H1 (cell line): ENCODE results near the gene RNF20. TPM values are rescaled to one million over a fixed set of nuclear protein-coding genes. Genes with fewer than 3 reads are reported as not detected.

ENCODE experiments used
- BRCA1 ChIP-seq: IDR thresholded peaks from 2 replicates; pipeline ENCODE4 v1.6.1; 2012; ENCODE audit warnings: low read depth, low read length, improper control_type of control experiment
- CHD7 ChIP-seq: fragments of 300-600 bp; sonication (generic); IDR thresholded peaks from 2 replicates; pipeline ENCODE4 v1.7.1; 2012; ENCODE audit warnings: low read length, moderate library complexity, mild to moderate bottlenecking, inconsistent platforms; ENCODE audit not compliant: insufficient replicate concordance
- HDAC2 ChIP-seq, 2 experiments: fragments of 300-600 bp in 1 of 2; sonication (generic) in 1 of 2; IDR thresholded peaks; 2 replicates each; pipeline ENCODE4 v1.6.1; 2011 to 2012; ENCODE audit warnings: low read depth in 2 of 2, low read length in 2 of 2, mild to moderate bottlenecking in 2 of 2, moderate library complexity in 2 of 2, borderline replicate concordance in 1 of 2, inconsistent platforms in 1 of 2
- HDAC6 ChIP-seq: IDR thresholded peaks from one replicate; pipeline ENCODE4 v1.7.1; 2012; ENCODE audit warnings: low read depth, mild to moderate bottlenecking, inconsistent platforms, low read length, moderate library complexity
- MAFK ChIP-seq: IDR thresholded peaks from 2 replicates; pipeline ENCODE4 v1.6.1; 2012; ENCODE audit warnings: low read depth, mild to moderate bottlenecking, improper control_type of control experiment, low read length
- RFX5 ChIP-seq: IDR thresholded peaks from 2 replicates; pipeline ENCODE4 v1.6.1; 2011; ENCODE audit warnings: low read depth, low read length, improper control_type of control experiment, borderline replicate concordance
- RNF2 ChIP-seq: fragments of 200-900, 300-1000 bp; sonication (generic); IDR thresholded peaks from 2 replicates; pipeline ENCODE4 v1.7.1; 2016; ENCODE audit warnings: borderline replicate concordance, low read depth, mild to moderate bottlenecking, antibody characterized with exemption, low read length; ENCODE audit not compliant: poor library complexity, severe bottlenecking; ENCODE audit errors: missing control alignments
- TCF12 ChIP-seq: IDR thresholded peaks from 2 replicates; pipeline ENCODE4 v1.6.1; 2011; ENCODE audit warnings: low read depth, mild to moderate bottlenecking, low read length
- polyA plus RNA-seq, 7 experiments: library from polyadenylated mRNA; depleted of rRNA in 3 of 7; stranded (reverse) in 5 of 7; unstranded in 2 of 7; fragments of >200 nt in 5 of 7; fragments of 200-250 nt in 2 of 7; gene quantifications; 1 replicate in 5 of 7; 2 replicates in 1 of 7; 4 replicates in 1 of 7; pipeline versions ENCODE4 v1.2.1 to v1.2.3, GENCODE V29; 2011 to 2013; ENCODE audit warnings: missing spikeins in 2 of 7, mixed read lengths in 2 of 7
- total RNA-seq: library from RNA; stranded (reverse); fragmentation: NEBNext Ultra II Directional; extraction: Animal tissue kit (Norgen Biotek cat#: 25700); gene quantifications from 2 replicates; pipeline ENCODE4 v1.2.1, GENCODE V29; 2021

Gene RNF20
- total and polyA plus RNA-seq, 2 of the 8 experiments (the other 6 are each of a cell fraction or from before 2014, with no cell fraction given): 9.4 to 65.2 TPM

GRCh38 chr9:101528015-101528414 lies 5.6 kb upstream of the RNF20 start (continued):
- TF ChIP-seq RNF2 (no peak), TCF12 (no peak), CHD7 (no peak), BRCA1 (no peak), RFX5 (no peak), MAFK (no peak; the same call in 1 of the 2 replicates), HDAC6 (no peak), HDAC2 (IDR thresholded peaks at IDR 0.05; ENCODE audit: borderline replicate concordance in 1 of 2, low read depth in 2 of 2, low read length in 2 of 2) (no peak)
